Lower leg skin (tissue), 4 donors: Measurements from ENCODE around the gene GPR78. TPM values are rescaled to one million over a fixed set of nuclear protein-coding genes. Genes with fewer than 3 reads are reported as not detected.

Experiments
- DNase-seq, 2 donors: peaks; one replicate each; pipeline ENCODE4 v3.0.0-alpha.2; 2019; ENCODE audit warnings: low spot score in 2 of 2
- H3K4me3 ChIP-seq: fragments of 200-600 bp; sonication (generic); 2 replicates; pipeline ENCODE4 v1.5.1; 2017; ENCODE audit warnings: mild to moderate bottlenecking, low read depth; ENCODE audit not compliant: poor library complexity, severe bottlenecking
- CTCF ChIP-seq, 3 donors: fragments of 450-650 bp; IDR thresholded peaks; one replicate each; pipeline ENCODE4 v1.5.1; 2016; ENCODE audit warnings: antibody characterized with exemption in 3 of 3, mild to moderate bottlenecking in 3 of 3, moderate library complexity in 2 of 3
- POLR2A ChIP-seq, 2 donors: fragments of 450-650 bp; IDR thresholded peaks; one replicate each; pipeline ENCODE4 v1.6.1; 2016 to 2017; ENCODE audit warnings: antibody characterized with exemption in 2 of 2, mild to moderate bottlenecking in 1 of 2, moderate library complexity in 1 of 2
- WGBS, 2 donors: methylation state at CpG; one replicate each; pipeline ENCODE4 v1.1.5; 2018; 5-methylcytosine and 5-hydroxymethylcytosine counted together
- intact Hi-C: fragments of 100-400 bp; cut with DNase I; formaldehyde crosslinking; loops from one replicate; pipeline ENCODE4 v1.15.0; 2023; ENCODE audit warnings: low total_unique reads
- total RNA-seq, 4 donors: library from RNA; depleted of rRNA; stranded (reverse); fragments of >200 nt; gene quantifications; one replicate each; pipeline ENCODE4 v1.1.0, GENCODE V29; 2016

Gene GPR78
- total RNA-seq, 4 donors from 2014 or later, result not detected

- TF ChIP-seq POLR2A (IDR thresholded peaks at IDR 0.05) (no peak), CTCF (IDR thresholded peaks at IDR 0.05) (peak in 1 of 3 donors; percentile 16)
- 46 to 49% methylated on average over 24 of the region's 24 CpGs for WGBS, 2 donors
- peak in 1 of 2 donors; percentile 27 for DNase-seq
- no peak overlapping the region for H3K4me3 ChIP-seq
- intact Hi-C loops, result no loop called here
Observed at GRCh38 chr4:8594097-8595038, 14.2 kb downstream of the GPR78 start.

GRCh38 chr4:8595237-8596087, 15.3 kb downstream of the GPR78 start:
- H3K4me3 ChIP-seq, result no peak overlapping the region
- intact Hi-C loops, result no loop called here
- WGBS, 2 donors, result 55 to 58% methylated on average over 16 of the region's 16 CpGs
- no peak for DNase-seq
- TF ChIP-seq CTCF (IDR thresholded peaks at IDR 0.05) (no peak), POLR2A (IDR thresholded peaks at IDR 0.05) (no peak)

GRCh38 chr4:8596891-8597290, 16.7 kb downstream of the GPR78 start:
- DNase-seq, result no peak
- intact Hi-C loops, result no loop called here
- WGBS, 2 donors, result 88 to 94% methylated on average over 6 to 9 of the region's 9 CpGs
- no peak overlapping the region for H3K4me3 ChIP-seq
- no peak for TF ChIP-seq POLR2A (IDR thresholded peaks at IDR 0.05)
- no peak for TF ChIP-seq CTCF (IDR thresholded peaks at IDR 0.05)

- DNase-seq, result no peak
- H3K4me3 ChIP-seq, result no peak overlapping the region
- WGBS, 2 donors, result 84 to 90% methylated on average over 13 of the region's 13 CpGs
- intact Hi-C loops, result no loop called here
- no peak for TF ChIP-seq POLR2A (IDR thresholded peaks at IDR 0.05)
- TF ChIP-seq CTCF (IDR thresholded peaks at IDR 0.05), result no peak
Observed at GRCh38 chr4:8597319-8597718, 17.1 kb downstream of the GPR78 start.

- intact Hi-C loops, result no loop called here
- no peak for DNase-seq
- TF ChIP-seq POLR2A (IDR thresholded peaks at IDR 0.05) (no peak), CTCF (IDR thresholded peaks at IDR 0.05) (no peak)
- 80 to 86% methylated on average over 15 of the region's 15 CpGs for WGBS, 2 donors
- H3K4me3 ChIP-seq, result no peak overlapping the region
Observed at GRCh38 chr4:8597791-8598190, 17.6 kb downstream of the GPR78 start.
